Neural cell (in vitro differentiated cells): ENCODE data around the gene KCTD13. TPM values are rescaled to one million over a fixed set of nuclear protein-coding genes. Genes with fewer than 3 reads are reported as not detected.
A peak's percentile ranks its signal among the peaks of the same experiment; 100 is the strongest.

Experiments
- H2AFZ ChIP-seq: fragments of 200-600, 300-800 bp; sonication (generic), shearing (Covaris generic); 2 replicates; pipeline ENCODE4 v1.6.0; 2014; ENCODE audit warnings: low read depth, mild to moderate bottlenecking, antibody characterized with exemption, low read length, moderate library complexity
- H3F3A ChIP-seq: fragments of 200-600 bp; shearing (Covaris generic); 2 replicates; pipeline ENCODE4 v1.6.1; 2016; ENCODE audit warnings: mild to moderate bottlenecking, moderate library complexity, mixed read lengths, antibody characterized with exemption, low read length; ENCODE audit not compliant: insufficient read depth, poor library complexity, severe bottlenecking
- H3K27ac ChIP-seq: fragments of 200-600, 300-800 bp; sonication (generic), shearing (Covaris generic); 2 replicates; pipeline ENCODE4 v1.5.1; 2014; ENCODE audit warnings: mild to moderate bottlenecking, low read length, moderate library complexity
- H3K27me3 ChIP-seq: fragments of 300-800, 200-600 bp; sonication (generic), shearing (Covaris generic); 2 replicates; pipeline ENCODE4 v1.6.0; 2014; ENCODE audit warnings: mild to moderate bottlenecking, low read depth, low read length, moderate library complexity; ENCODE audit not compliant: insufficient read depth
- H3K36me3 ChIP-seq: fragments of 300-800, 200-600 bp; sonication (generic), shearing (Covaris generic); 2 replicates; pipeline ENCODE4 v1.5.1; 2014; ENCODE audit warnings: mild to moderate bottlenecking, antibody characterized with exemption, low read length, moderate library complexity; ENCODE audit not compliant: insufficient read depth
- H3K4me2 ChIP-seq: fragments of 300-800, 200-600 bp; sonication (generic), shearing (Covaris generic); 2 replicates; pipeline ENCODE4 v1.6.0; 2014; ENCODE audit warnings: mild to moderate bottlenecking, low read length
- H3K4me3 ChIP-seq: fragments of 300-800, 200-600 bp; sonication (generic), shearing (Covaris generic); 2 replicates; pipeline ENCODE4 v1.5.1; 2014; ENCODE audit warnings: mild to moderate bottlenecking, low read length, moderate library complexity
- H3K79me2 ChIP-seq: fragments of 200-600 bp; shearing (Covaris generic); replicated peaks from 2 replicates; pipeline ENCODE4 v1.6.0; 2014; ENCODE audit warnings: mild to moderate bottlenecking, low read length, moderate library complexity; ENCODE audit not compliant: insufficient read depth
- H3K9ac ChIP-seq: fragments of 300-800, 200-600 bp; sonication (generic), shearing (Covaris generic); 2 replicates; pipeline ENCODE4 v1.6.1; 2016; ENCODE audit warnings: mild to moderate bottlenecking, low read length, mixed read lengths
- H3K9me2 ChIP-seq: fragments of 200-600 bp; shearing (Covaris generic); 2 replicates; pipeline ENCODE4 v1.6.1; 2016; ENCODE audit warnings: mild to moderate bottlenecking, low read length, mixed read lengths; ENCODE audit not compliant: insufficient read depth
- H3K9me3 ChIP-seq: fragments of 200-600, 300-800 bp; sonication (generic), shearing (Covaris generic); 2 replicates; pipeline ENCODE4 v1.6.1; 2016; ENCODE audit warnings: mild to moderate bottlenecking, mixed run types, low read length, moderate library complexity, mixed read lengths
- H4K20me1 ChIP-seq: fragments of 200-600 bp; shearing (Covaris generic); 2 replicates; pipeline ENCODE4 v1.6.1; 2016; ENCODE audit warnings: mild to moderate bottlenecking, mixed run types; ENCODE audit not compliant: insufficient read depth
- EP300 ChIP-seq: fragments of 450-650 bp; conservative IDR thresholded peaks from 2 replicates; pipeline ENCODE4 v1.6.1; 2014; ENCODE audit warnings: antibody characterized with exemption, mild to moderate bottlenecking, moderate library complexity; ENCODE audit not compliant: poor library complexity, severe bottlenecking
- EZH2 ChIP-seq: fragments of 200-600, 300-800 bp; shearing (Covaris generic), sonication (generic); IDR thresholded peaks from 2 replicates; pipeline ENCODE4 v1.6.1; 2014; ENCODE audit warnings: antibody characterized with exemption, low read length, borderline replicate concordance, mild to moderate bottlenecking; ENCODE audit not compliant: insufficient read depth, poor library complexity, severe bottlenecking
- MXI1 ChIP-seq: fragments of 450-650 bp; conservative IDR thresholded peaks from 2 replicates; pipeline ENCODE4 v1.6.1; 2014; ENCODE audit warnings: antibody characterized with exemption, mild to moderate bottlenecking; ENCODE audit not compliant: poor library complexity, severe bottlenecking
- POLR2AphosphoS5 ChIP-seq: IDR thresholded peaks from 2 replicates; pipeline ENCODE4 v1.6.1; 2012
- RAD21 ChIP-seq: fragments of 450-650 bp; conservative IDR thresholded peaks from 2 replicates; pipeline ENCODE4 v1.6.1; 2014; ENCODE audit warnings: antibody characterized with exemption, mild to moderate bottlenecking, moderate library complexity
- SMC3 ChIP-seq: fragments of 450-650 bp; conservative IDR thresholded peaks from 2 replicates; pipeline ENCODE4 v1.6.1; 2014; ENCODE audit warnings: antibody characterized with exemption, mild to moderate bottlenecking, moderate library complexity; ENCODE audit not compliant: poor library complexity
- TAF1 ChIP-seq: IDR thresholded peaks from 2 replicates; pipeline ENCODE4 v1.6.1; 2012; ENCODE audit warnings: low read depth
- polyA plus RNA-seq: library from polyadenylated mRNA; depleted of rRNA; stranded (reverse); fragments of >200 nt; gene quantifications from 2 replicates; pipeline ENCODE4 v1.2.3, GENCODE V29; 2014
- TF ChIP-seq, protein P1 (sequence below): IDR thresholded peaks from 2 replicates; pipeline ENCODE4 v1.6.1; 2012; ENCODE audit warnings: borderline replicate concordance
- TF ChIP-seq, protein P2 (sequence below): fragments of 450-650 bp; IDR thresholded peaks from 2 replicates; pipeline ENCODE4 v1.5.1; 2014; ENCODE audit warnings: antibody characterized with exemption, mild to moderate bottlenecking, moderate library complexity; ENCODE audit not compliant: poor library complexity, severe bottlenecking

The KCTD13 gene
- polyA plus RNA-seq, 1 donor from 2014 or later, result 55.0 TPM

DNA sequence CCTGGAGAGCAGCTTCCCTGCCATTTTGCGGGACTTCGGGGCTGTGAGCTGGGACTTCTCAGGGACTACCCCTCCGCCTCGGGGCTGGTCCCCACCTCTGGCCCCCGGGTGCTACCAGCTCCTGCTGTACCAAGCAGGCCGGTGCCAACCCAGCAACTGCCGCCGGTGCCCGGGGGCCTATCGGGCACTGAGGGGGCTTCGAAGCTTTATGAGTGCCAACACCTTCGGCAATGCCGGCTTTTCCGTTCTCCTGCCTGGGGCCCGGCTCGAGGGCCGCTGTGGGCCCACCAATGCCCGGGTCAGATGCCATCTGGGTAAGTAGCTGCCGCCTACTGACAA, 24.4 kb downstream of the KCTD13 start:
- Histone ChIP-seq H3K27me3 (no peaks in the 10 kb centered on the region), H3K27ac (peak overlapping the region; percentile 98), H3F3A (no peaks in the 10 kb centered on the region), H3K9ac (peak overlapping the region; percentile 98), H3K36me3 (no peaks in the 10 kb centered on the region), H3K4me3 (peak overlapping the region; percentile 75), H2AFZ (no peak overlapping the region), H4K20me1 (no peaks in the 10 kb centered on the region), H3K79me2 (peaks cover 22% of the 10 kb centered on the region), H3K9me2 (no peaks in the 10 kb centered on the region), H3K9me3 (no peaks in the 10 kb centered on the region), H3K4me2 (peak overlapping the region; percentile 91)
- TF ChIP-seq, protein P1, sequence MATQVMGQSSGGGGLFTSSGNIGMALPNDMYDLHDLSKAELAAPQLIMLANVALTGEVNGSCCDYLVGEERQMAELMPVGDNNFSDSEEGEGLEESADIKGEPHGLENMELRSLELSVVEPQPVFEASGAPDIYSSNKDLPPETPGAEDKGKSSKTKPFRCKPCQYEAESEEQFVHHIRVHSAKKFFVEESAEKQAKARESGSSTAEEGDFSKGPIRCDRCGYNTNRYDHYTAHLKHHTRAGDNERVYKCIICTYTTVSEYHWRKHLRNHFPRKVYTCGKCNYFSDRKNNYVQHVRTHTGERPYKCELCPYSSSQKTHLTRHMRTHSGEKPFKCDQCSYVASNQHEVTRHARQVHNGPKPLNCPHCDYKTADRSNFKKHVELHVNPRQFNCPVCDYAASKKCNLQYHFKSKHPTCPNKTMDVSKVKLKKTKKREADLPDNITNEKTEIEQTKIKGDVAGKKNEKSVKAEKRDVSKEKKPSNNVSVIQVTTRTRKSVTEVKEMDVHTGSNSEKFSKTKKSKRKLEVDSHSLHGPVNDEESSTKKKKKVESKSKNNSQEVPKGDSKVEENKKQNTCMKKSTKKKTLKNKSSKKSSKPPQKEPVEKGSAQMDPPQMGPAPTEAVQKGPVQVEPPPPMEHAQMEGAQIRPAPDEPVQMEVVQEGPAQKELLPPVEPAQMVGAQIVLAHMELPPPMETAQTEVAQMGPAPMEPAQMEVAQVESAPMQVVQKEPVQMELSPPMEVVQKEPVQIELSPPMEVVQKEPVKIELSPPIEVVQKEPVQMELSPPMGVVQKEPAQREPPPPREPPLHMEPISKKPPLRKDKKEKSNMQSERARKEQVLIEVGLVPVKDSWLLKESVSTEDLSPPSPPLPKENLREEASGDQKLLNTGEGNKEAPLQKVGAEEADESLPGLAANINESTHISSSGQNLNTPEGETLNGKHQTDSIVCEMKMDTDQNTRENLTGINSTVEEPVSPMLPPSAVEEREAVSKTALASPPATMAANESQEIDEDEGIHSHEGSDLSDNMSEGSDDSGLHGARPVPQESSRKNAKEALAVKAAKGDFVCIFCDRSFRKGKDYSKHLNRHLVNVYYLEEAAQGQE, result no peak
- TF ChIP-seq EP300 (no peak), SMC3 (no peak), MXI1 (no peak), RAD21 (no peak), TAF1 (no peak), POLR2AphosphoS5 (no peak), EZH2 (no peak)
- TF ChIP-seq, protein P2, sequence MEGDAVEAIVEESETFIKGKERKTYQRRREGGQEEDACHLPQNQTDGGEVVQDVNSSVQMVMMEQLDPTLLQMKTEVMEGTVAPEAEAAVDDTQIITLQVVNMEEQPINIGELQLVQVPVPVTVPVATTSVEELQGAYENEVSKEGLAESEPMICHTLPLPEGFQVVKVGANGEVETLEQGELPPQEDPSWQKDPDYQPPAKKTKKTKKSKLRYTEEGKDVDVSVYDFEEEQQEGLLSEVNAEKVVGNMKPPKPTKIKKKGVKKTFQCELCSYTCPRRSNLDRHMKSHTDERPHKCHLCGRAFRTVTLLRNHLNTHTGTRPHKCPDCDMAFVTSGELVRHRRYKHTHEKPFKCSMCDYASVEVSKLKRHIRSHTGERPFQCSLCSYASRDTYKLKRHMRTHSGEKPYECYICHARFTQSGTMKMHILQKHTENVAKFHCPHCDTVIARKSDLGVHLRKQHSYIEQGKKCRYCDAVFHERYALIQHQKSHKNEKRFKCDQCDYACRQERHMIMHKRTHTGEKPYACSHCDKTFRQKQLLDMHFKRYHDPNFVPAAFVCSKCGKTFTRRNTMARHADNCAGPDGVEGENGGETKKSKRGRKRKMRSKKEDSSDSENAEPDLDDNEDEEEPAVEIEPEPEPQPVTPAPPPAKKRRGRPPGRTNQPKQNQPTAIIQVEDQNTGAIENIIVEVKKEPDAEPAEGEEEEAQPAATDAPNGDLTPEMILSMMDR, result no peak

DNA sequence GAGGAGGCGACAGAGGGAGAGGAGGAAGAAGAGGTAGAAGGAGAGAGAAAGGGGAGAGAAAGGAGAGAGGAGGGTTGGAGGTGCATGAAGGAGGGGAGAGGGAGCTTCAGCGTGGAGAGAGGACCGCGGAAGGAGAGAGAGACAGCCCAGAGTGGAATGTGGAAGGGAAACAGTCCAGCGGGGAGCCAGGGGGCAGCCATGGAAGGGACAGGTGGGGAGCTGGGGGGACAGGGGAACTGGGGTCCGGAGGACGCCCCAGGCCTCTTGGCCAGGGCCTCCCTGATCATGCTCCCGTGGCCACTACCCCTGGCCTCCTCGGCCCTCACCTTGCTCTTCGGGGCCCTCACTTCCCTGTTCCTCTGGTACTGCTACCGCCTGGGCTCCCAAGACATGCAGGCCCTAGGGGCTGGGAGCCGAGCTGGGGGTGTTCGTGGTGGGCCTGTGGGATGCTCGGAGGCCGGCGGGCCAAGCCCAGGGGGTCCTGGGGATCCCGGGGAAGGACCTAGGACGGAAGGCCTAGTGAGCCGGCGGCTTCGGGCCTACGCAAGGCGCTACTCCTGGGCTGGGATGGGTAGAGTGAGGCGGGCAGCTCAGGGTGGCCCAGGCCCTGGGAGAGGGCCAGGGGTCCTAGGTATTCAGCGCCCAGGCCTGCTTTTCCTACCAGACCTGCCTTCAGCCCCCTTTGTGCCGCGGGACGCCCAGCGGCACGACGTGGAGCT, 25.0 kb downstream of the KCTD13 start:
- Histone ChIP-seq H3K36me3 (no peaks in the 10 kb centered on the region), H3K9ac (peak overlapping the region; percentile 98), H2AFZ (peak overlapping the region; percentile 80), H3K27ac (peak overlapping the region; percentile 98), H3K4me2 (peak overlapping the region; percentile 91), H4K20me1 (no peaks in the 10 kb centered on the region), H3K4me3 (peak overlapping the region; percentile 75), H3K79me2 (peaks cover 22% of the 10 kb centered on the region), H3K27me3 (no peaks in the 10 kb centered on the region), H3K9me2 (no peaks in the 10 kb centered on the region), H3K9me3 (no peaks in the 10 kb centered on the region), H3F3A (no peaks in the 10 kb centered on the region)
- TF ChIP-seq, protein P2, result no peak
- TF ChIP-seq RAD21, result no peak
- TF ChIP-seq POLR2AphosphoS5, result no peak
- no peak for TF ChIP-seq TAF1
- TF ChIP-seq SMC3, result no peak
- TF ChIP-seq, protein P1, result no peak
- no peak for TF ChIP-seq MXI1
- no peak for TF ChIP-seq EP300
- TF ChIP-seq EZH2, result no peak
